A673 (cell line): ENCODE measurements around the gene VWA8.

Experiments used
- EZH2 ChIP-seq: fragments of 200-600 bp; sonication (generic); IDR thresholded peaks from 2 replicates; pipeline ENCODE4 v1.6.1; 2017; ENCODE audit warnings: borderline replicate concordance, low read depth, mild to moderate bottlenecking, mixed read lengths, antibody characterized with exemption, low read length; ENCODE audit not compliant: poor library complexity, severe bottlenecking
- TF ChIP-seq, protein P1 (sequence below): fragments of 300-800, 200-600 bp; sonication (generic); conservative IDR thresholded peaks from 2 replicates; pipeline ENCODE4 v1.5.1; 2017; ENCODE audit warnings: low read depth, mild to moderate bottlenecking, antibody characterized with exemption, low read length, moderate library complexity, mixed read lengths

- TF ChIP-seq, protein P1, sequence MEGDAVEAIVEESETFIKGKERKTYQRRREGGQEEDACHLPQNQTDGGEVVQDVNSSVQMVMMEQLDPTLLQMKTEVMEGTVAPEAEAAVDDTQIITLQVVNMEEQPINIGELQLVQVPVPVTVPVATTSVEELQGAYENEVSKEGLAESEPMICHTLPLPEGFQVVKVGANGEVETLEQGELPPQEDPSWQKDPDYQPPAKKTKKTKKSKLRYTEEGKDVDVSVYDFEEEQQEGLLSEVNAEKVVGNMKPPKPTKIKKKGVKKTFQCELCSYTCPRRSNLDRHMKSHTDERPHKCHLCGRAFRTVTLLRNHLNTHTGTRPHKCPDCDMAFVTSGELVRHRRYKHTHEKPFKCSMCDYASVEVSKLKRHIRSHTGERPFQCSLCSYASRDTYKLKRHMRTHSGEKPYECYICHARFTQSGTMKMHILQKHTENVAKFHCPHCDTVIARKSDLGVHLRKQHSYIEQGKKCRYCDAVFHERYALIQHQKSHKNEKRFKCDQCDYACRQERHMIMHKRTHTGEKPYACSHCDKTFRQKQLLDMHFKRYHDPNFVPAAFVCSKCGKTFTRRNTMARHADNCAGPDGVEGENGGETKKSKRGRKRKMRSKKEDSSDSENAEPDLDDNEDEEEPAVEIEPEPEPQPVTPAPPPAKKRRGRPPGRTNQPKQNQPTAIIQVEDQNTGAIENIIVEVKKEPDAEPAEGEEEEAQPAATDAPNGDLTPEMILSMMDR: no peak
- TF ChIP-seq EZH2: no peak
Measured at GRCh38 chr13:41847216-41847615, 113.7 kb downstream of the VWA8 start.
